Activated T-cell treated with anti-CD3 and anti-CD28 coated beads for 24 hours (primary cell): ENCODE results near the gene SPINT4.
"Not testable (repeated sequence)": the region's sequence is repeated elsewhere in the genome, so short reads cannot be mapped to it uniquely, and the experiment has no call there.

Experiments used
- DNase-seq: peaks from one replicate; pipeline ENCODE4 v3.0.0-alpha.2; 2020; ENCODE audit warnings: low read depth

The SPINT4 gene

DNA sequence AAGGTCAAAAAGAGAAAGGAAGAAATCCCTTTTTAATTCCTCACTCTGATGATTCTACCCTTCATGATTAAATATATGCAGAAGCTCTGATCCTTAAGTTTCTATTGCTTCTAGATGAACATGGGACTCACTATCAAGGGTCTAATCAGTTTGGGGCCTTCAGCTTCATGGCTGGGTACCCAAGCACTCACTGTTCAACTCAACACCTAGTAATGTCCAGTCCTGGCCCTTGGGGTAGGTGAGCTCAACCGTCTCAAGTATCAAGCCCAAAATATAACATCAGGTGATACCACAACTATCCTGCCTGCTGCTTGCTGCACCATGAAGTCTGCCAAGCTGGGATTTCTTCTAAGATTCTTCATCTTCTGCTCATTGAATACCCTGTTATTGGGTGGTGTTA is at the start of gene SPINT4:
SPINT4 (plus strand) TSS at position 301 of the 400 bp plus-strand sequence; CDS start at position 322, 21 bp downstream.
- DNase-seq, result no peak

DNA sequence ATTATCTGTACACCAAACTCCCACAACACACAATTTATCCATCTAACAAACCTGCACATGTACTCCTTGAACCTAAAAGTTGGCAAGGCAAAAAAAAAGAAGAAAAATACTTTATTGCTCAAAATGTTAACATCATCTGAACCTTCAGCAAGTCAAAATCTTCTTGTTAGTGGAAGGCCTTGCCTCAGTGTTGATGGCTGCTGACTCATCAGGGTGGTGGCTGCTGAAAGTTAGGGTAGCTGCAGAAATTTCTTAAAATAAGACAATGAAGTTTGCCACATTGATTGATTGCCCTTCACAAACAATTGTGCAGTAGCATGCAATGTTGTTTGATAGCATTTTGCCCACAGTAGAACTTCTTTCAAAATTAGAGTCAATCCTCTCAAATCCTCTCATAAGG is 49.4 kb upstream of the SPINT4 start:
- no peak for DNase-seq

DNA sequence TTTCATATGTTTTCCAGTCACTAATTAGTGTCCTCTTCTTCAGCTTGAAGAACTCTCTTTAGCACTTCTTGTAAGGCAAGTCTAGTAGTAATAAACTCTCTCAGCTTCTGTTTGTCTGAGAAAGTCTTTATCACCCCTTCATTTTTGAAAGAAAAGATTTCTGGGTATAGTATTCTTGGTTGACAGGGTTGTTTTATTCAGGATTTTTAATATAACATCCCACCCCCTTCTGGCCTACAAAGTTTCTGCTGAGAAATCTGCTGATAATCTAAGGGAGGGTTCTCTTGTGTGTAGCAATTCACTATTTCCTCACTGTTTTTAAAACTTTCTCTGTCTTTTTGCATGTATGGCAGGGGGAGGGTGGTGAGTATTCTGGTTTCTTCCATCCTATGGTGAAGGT is 42.5 kb upstream of the SPINT4 start:
- DNase-seq, result no peak

DNA sequence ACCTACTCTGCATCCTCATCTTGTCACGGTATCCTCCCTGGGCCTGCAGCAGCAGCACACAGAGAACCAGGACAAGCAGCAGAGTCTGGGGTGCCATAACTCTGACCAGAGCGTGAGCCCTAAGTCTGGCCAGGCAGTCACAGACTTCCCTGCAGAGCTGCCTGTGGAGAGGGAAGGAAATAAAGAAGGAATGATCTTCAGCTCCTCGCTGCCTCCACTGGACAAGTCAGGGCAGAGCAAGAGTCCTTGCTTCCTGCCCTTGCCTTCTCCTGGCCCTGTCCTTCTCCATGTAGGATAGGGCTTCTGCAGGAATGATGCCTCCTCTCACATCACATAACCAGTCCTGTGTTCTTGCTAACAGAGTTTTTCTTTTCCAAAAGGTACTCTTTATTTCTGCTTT is 36.3 kb upstream of the SPINT4 start:
- no peak for DNase-seq

DNA sequence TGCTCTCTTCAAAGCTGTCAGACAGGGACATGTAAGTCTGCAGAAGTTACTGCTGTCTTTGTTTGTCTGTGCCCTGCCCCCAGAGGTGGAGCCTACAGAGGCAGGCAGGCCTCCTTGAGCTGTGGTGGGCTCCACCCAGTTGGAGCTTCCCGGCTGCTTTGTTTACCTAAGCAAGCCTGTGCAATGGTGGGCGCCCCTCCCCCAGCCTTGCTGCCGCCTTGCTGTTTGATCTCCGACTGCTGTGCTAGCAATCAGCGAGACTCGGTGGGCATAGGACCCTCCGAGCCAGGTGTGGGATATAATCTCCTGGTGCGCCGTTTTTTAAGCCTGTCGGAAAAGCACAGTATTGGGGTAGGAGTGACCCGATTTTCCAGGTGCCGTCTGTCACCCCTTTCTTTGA is 28.8 kb upstream of the SPINT4 start:
- not testable (repeated sequence) for DNase-seq

DNA sequence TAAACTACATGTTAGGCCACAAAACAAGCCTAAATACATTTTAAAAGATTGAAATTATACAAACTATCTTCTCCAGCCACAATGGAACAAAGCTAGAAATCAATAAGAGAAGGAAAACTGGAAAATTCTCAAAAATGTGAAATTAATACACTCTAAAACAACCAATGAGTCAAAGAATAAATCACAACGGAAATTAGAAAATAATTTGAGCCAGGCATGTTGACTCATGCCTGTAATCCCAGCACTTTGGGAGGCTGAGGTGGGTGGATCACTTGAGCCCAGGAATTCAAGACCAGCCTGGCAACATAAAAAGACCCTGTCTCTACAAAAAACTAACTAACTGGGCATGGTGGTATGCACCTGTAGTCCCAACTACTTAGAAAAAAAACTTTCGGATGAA is 26.7 kb upstream of the SPINT4 start:
- no peak for DNase-seq

DNA sequence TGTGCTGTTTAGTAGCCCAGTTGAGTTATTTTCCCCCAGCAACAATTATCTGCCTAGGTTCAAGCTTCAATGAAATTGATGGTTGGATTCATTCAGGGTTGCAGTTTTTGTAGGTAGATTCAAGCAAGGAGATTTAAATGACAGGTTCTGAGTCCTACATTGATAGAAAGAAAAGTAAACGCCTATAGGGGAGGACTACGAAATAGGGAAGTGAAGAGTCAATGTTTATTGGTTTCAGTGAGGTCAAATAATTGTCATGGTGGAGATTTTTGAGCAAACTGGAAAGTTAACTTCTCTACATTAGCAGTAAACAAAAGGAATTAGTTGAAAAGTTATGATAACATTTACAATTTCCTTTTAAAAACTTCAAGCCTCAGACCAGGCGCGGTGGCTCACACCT is 21.0 kb upstream of the SPINT4 start:
- no peak for DNase-seq

DNA sequence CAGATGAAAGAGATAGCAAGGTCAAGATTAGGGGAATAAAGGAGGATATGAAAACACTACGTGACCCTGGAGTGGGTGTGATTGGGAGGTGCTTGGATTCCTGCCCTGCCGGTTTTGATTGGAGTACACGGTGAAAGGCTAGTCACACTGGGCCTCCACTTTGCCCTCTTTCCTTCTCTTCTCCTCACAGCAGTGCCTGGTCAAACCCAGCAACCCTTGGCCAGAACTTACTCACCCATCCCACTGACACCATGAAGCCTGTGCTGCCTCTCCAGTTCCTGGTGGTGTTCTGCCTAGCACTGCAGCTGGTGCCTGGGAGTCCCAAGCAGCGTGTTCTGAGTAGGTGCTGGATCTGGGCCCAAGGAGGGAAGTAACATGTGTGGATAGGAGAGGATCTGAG is 20.3 kb upstream of the SPINT4 start, which contains the start of gene WFDC13:
WFDC13 (plus strand) TSS at position 166 of the 400 bp plus-strand sequence; CDS start at position 252, 86 bp downstream.
- DNase-seq, result no peak

DNA sequence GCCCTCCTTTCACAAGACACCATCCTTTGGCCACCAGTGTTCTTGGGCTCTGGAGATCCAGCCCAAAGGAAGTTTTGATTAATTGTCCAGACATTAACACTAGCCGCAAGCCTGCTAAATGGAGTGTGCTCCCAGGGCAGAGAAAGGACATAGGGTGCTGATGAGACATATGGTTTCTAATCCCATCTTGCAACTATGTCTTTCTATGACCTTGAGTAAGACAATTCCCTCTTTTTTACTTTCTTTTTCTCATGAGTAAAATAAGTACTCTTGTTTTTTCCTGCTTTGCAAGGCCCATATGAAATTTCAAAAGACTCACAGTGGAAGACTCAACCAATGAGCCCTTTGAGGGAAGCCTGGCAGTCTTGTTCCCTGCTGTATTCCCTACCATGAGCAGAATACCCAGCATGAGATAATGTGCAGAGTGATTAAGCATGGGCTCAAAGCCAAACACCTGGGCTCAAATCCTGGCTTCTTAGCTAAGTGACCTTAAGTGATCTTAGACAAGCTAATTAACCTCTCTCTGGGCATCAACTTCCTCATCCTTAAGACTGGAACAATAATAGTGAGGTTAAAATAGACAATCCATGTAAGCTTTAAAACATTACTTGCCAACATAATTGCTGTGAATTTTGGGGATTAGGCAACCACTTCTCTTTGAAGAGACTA is 17.0 kb upstream of the SPINT4 start, which contains the start of gene WFDC10B:
WFDC10B (minus strand) TSS at position 51 of the 669 bp plus-strand sequence. CDS start 19,027 bp downstream, outside the sequence.
- no peak for DNase-seq

DNA sequence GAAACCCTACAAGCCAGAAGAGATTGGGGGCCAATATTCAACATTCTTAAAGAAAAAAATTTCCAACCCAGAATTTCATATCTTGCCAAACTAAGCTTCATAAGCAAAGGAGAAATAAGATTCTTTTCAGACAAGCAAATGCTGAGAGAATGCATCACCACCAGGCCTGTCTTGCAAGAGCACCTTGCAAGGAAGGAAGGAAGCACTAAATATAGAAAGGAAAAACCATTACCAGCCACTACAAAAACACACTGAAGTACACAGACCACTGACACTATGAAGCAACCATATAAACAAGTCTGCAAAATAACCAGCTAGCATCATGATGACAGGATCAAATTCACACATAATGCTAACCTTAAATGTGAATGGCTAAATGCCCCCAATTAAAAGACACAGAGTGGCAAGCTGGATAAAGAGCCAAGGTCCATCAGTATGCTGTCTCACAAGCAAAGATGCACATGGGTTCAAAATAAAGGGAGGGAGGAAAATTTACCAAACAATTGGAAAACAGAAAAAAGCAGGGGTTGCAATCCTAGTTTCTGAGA is 5.9 kb upstream of the SPINT4 start:
- DNase-seq, result not testable (repeated sequence)

DNA sequence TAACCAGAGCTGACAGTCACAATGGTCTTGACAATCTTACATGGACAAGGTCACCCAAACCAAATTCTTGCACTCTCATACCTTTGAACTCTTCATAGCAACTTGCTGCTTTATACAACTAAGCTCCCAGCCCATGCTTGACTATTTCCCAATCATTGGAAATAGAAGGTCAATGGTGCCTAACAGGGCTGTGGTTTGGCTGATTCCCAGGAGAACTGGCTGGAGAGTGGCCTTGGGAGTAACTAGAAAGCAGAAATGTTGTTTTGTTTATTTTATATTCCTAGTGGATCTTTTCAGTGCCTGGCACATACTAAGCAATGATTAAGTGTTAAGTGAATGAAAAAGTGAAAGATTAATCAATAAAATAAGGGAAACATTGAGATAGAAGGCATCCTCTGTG is 3.0 kb downstream of the SPINT4 start:
- DNase-seq, result no peak

DNA sequence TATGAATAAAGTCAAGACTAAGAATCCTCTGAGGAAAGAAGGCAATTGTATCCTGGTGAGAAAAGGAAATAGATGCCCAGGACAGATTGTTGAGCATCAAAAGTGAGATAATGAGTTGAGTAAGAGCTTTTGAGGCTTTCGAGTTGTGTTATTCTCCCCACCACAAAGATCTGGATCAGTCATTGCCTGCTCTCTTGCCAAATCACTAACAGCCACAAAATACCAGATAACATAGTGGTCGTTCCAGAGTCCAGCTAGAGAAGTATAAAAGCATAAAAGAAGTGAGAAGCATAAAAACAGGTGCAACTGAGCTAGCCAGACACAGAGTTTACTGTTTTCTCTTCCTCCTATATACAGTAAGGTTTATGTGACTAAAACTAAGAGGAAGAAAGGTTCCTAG is 4.9 kb downstream of the SPINT4 start:
- no peak for DNase-seq

DNA sequence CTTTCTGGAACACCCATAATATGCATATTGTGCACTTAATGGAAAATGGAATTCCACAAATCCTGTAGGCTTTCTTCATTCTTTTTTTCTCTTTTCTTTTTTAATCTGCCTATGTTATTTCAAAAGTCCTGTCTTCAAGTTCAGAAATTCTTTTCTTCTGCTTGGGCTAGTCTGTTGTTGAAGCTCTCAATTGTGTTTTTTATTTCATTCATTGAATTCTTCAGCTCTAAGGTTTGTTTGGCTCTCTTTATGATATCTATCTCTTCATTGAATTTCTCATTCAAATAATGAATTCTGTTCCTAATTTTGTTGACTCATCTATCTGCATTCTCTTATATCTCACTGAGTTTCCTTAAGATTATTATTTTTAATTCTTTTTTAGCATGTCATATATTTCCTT is 10.1 kb downstream of the SPINT4 start:
- no peak for DNase-seq

DNA sequence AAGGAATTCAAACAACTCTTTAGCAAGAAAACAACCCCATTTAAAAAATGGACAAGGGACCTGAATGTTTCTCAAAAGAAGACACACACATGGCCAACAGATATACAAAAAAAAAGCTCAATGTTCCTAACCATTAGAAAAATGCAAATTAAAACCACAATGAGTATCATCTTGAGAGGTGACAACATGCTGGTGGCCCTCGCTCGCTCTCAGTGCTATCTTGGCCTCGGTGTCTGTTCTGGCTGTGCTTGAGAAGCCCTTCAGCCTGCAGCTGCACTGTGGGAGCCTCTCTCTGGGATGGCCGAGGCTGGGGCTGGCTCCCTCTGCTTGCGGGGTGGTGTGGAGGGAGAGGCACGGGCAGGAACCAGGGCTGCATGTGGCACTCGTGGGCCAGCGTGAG is 13.4 kb downstream of the SPINT4 start:
- DNase-seq, result no peak

DNA sequence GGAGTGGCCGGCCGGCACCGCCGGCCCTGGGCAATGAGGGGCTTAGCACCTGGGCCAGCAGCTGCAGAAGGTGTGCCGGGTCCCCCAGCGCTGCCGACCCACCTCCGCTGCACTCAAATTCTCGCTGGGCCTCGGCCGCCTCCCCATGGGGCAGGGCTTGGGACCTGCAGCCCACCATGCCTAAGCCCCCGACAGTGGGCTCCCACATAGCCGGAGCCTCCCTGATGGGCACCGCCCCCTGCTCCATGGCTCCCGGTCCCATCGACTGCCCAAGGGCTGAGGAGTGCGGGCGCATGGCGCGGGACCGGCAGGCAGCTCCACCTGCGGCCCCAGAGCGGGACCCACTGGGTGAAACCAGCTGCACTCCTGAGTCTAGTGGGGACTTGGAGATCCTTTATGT is 13.8 kb downstream of the SPINT4 start:
- DNase-seq, result no peak

DNA sequence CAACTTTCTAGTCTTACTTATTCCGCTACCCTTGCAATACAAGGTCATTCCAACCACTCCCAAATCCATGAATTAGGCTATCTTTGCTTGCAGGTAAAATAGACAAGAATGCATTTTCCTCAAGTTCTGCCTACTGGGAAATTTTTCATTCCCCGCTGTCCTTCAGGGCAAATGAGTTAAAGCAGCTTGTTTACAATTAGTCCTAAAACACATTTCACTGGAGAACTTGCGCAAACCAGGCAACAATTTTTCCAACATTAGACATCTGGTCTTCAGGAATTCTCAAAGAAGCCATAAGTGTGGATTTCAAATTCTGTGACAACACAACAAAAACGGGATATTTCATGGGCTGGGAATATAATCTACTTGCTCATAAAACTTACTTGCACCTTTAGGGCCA is 20.4 kb downstream of the SPINT4 start:
- DNase-seq, result no peak

DNA sequence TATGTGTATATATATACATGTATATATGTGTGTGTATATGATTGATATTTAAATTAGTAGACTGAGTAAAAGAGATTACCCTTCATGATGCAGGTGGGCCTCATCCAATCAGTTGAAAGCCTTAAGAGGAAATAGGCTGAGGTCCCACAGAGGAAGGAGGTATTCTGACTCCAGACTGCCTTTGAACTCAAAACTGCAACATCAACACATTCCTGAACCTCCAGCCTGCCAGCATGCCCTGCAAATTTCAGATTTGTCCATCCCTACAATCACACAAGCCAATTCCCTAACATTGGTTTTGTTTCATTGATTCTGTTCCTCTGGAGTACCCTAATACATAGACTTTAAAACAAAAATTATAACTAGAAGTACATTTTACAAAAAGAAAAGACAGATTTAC is 22.9 kb downstream of the SPINT4 start:
- DNase-seq, result no peak

DNA sequence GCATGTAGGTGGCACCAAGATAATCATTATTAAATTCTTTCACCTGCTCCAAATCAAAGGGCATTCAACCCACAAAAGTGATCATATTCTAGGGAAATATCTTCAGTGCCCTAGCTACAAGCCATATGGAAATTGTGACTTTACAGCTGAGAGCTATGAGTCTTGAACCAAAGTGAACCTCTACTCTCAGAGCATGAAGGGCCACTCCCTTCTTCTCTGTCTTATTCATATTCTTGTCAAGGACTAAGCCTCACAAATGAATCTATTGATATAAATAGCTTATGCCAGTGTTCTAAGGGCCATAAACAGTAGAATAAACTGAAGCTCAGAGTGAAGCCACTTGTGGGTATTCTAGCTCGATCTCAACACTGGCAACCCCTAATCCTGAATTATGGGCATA is 29.6 kb downstream of the SPINT4 start:
- DNase-seq, result no peak

DNA sequence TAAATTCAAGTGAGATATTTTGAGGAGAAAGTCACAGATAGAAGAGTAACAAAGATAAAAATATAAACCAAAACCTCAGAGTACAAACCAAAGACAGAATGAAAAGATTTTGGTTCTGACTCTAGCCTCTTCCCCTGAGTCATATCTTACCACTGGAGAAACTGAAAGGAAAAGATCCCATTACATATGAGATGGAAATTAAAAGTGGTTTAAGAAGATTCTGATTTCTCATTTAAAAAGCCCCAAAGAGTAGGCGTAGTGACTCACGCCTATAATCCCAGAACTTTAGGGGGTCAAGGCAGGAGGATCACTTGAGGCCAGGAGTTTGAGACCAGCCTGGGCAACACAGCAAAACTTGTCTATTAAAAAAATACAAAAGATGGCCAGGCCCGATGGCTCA is 30.6 kb downstream of the SPINT4 start:
- no peak for DNase-seq

DNA sequence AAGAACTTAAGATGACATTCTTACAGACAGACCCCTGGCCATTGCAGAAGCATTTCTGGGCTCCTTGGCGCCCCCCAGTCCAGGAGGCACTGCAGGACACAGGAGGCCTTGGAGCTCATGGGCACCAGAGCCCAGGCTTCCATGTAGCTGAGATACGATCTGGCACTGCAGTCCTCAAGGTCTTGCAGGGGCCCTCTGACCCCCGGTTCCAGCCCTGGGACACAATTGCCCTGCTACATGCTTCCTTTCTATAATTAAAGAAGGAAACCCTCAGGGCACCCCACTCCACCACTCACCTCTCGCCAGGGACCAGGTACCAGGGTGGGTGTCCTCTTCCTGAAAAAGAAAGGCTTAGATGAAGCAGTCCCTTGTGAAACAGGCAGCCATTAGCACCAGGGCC is 35.9 kb downstream of the SPINT4 start:
- no peak for DNase-seq

DNA sequence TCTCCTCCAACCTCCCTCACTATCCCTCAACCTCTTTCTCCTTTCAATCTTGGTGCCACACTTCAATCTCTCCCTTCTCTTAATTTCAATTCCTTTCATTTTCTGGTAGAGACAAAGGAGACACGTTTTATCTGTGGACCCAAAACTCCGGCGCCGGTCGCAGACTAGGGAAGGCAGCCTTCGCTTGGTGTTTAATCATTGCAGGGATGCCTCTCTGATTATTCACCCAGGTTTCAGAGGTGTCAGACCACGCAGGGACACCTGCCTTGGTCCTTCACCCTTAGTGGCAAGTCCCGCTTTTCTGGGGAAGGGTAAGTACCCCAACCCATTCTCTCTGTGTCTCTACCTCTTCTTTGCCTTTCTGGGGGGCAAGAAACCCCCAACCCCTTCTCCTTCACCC is 37.8 kb downstream of the SPINT4 start:
- DNase-seq, result not testable (repeated sequence)

DNA sequence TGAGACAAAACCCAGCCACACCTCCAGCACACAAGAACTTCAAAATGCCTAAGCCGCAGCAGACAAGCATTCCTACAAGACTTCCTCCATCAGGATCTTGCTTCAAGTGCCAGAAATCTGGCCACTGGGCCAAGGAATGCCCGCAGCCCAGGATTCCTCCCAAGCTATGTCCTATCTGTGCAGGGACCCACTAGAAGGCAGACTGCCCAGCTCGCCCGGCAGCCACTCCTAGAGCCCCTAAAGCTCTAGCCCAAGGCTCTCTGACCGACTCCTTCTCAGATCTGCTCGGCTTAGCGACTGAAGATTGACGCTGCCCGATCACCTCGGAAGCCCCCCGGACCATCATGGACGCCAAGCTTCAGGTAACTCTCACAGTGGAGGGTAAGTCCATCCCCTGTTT is 39.8 kb downstream of the SPINT4 start:
- not testable (repeated sequence) for DNase-seq

DNA sequence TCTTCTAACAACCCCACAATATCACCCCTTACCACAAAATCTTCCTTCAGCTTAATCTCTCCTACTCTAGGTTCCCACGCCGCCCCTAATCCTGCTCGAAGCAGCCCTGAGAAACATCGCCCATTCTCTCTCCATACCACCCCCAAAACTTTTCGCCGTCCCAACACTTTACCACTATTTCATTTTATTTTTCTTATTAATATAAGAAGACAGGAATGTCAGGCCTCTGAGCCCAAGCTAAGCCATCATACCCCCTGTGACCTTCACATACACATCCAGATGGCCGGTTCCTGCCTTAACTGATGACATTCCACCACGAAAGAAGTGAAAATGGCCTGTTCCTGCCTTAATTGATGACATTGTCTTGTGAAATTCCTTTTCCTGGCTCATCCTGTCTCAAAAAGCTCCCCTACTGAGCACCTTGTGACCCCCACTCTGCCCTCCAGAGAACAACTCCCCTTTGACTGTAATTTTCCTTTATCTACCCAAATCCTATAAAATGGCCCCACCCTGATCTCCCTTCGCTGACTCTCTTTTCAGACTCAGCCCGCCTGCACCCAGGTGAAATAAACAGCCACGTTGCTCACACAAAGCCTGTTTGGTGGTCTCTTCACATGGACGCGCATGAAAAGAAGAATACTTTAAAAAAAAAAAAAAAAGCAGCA is 42.6 kb downstream of the SPINT4 start:
- DNase-seq, result not testable (repeated sequence)
